ENCODE measurements around the gene ARHGAP1. TPM values are rescaled to one million over a fixed set of nuclear protein-coding genes. Genes with fewer than 3 reads are reported as not detected.

The ARHGAP1 gene
- total RNA-seq = 100 to 1,000 TPM in 2 of 4 donors, 10 to 100 TPM in 2; 73.1 to 139 (median 92.3) TPM

- Histone ChIP-seq H3K27ac (replicated peaks in 1 of 4) (peak within 1 kb of the TSS; percentile 89 to 92 (median 90)), H3K4me1 (peaks cover 61 to 70% (median 65%) of the 10 kb centered on the region in 4 donors), H3K4me3 (peak within 1 kb of the TSS; percentile 81 to 93 (median 87)), H3K36me3 (peaks cover 27 to 55% (median 47%) of the 10 kb centered on the region in 4 donors), H3K27me3 (no peaks in the 10 kb centered on the region), H3K9me3 (no peaks in the 10 kb centered on the region)
- intact Hi-C loops (cut with DNase I) = no loop called here
- under 1% methylated on average over 44 of the region's 44 CpGs for WGBS
- TF ChIP-seq EP300 (IDR thresholded peaks at IDR 0.05) (no peak), CTCF (IDR thresholded peaks at IDR 0.05) (no peak), POLR2AphosphoS5 (IDR thresholded peaks at IDR 0.05) (peak; percentile 85 to 94), POLR2A (IDR thresholded peaks at IDR 0.05; ENCODE audit: low read depth) (peak; percentile 81)
- peak; percentile 100 for DNase-seq (ENCODE audit: extremely low spot score)
Measured at GRCh38 chr11:46700241-46701077, at the start of gene ARHGAP1, which contains the start of gene ZNF408. Gene ARHGAP1 (minus strand): TSS chr11:46700619. CDS start chr11:46696107, 4,512 bp downstream. Gene ZNF408 (plus strand): TSS chr11:46701031. CDS start chr11:46701048, 17 bp downstream.

- 99% methylated on average over 6 of the region's 6 CpGs for WGBS
- no peaks in the 10 kb centered on the region for H3K9me3 ChIP-seq
- H3K27me3 ChIP-seq = no peaks in the 10 kb centered on the region
- peaks cover 76 to 98% (median 96%) of the 10 kb centered on the region in 4 donors for H3K36me3 ChIP-seq
- DNase-seq (ENCODE audit: extremely low spot score) = no peak
- no peak overlapping the region for H3K27ac ChIP-seq (replicated peaks in 1 of 4)
- H3K4me3 ChIP-seq = no peak overlapping the region
- intact Hi-C loops (cut with DNase I) = no loop called here
- no peaks in the 10 kb centered on the region for H3K4me1 ChIP-seq
- no peak for TF ChIP-seq POLR2A (IDR thresholded peaks at IDR 0.05; ENCODE audit: low read depth)
- no peak for TF ChIP-seq POLR2AphosphoS5 (IDR thresholded peaks at IDR 0.05)
- TF ChIP-seq EP300 (IDR thresholded peaks at IDR 0.05) = no peak
- no peak for TF ChIP-seq CTCF (IDR thresholded peaks at IDR 0.05)
Measured at GRCh38 chr11:46747150-46747549, 46.7 kb upstream of the ARHGAP1 start.

- 92% methylated on average over 3 of the region's 3 CpGs for WGBS
- no peak overlapping the region for H3K27ac ChIP-seq (replicated peaks in 1 of 4)
- peaks cover 70 to 100% (median 99%) of the 10 kb centered on the region in 4 donors for H3K36me3 ChIP-seq
- DNase-seq (ENCODE audit: extremely low spot score) = no peak
- H3K27me3 ChIP-seq = no peaks in the 10 kb centered on the region
- H3K4me1 ChIP-seq = no peaks in the 10 kb centered on the region
- intact Hi-C loops (cut with DNase I) = no loop called here
- no peak overlapping the region for H3K4me3 ChIP-seq
- TF ChIP-seq EP300 (IDR thresholded peaks at IDR 0.05) = no peak
- no peak for TF ChIP-seq POLR2AphosphoS5 (IDR thresholded peaks at IDR 0.05)
- no peak for TF ChIP-seq CTCF (IDR thresholded peaks at IDR 0.05)
- H3K9me3 ChIP-seq = no peaks in the 10 kb centered on the region
Measured at GRCh38 chr11:46745995-46746394, 45.6 kb upstream of the ARHGAP1 start.

- Histone ChIP-seq H3K36me3 (peaks cover 64 to 97% (median 93%) of the 10 kb centered on the region in 4 donors), H3K27me3 (no peaks in the 10 kb centered on the region), H3K9me3 (no peaks in the 10 kb centered on the region), H3K4me1 (no peaks in the 10 kb centered on the region), H3K27ac (replicated peaks in 1 of 4) (no peak overlapping the region), H3K4me3 (no peak overlapping the region)
- WGBS = 80% methylated on average over 1 of the region's 1 CpG
- no peak for TF ChIP-seq EP300 (IDR thresholded peaks at IDR 0.05)
- no peak for TF ChIP-seq POLR2AphosphoS5 (IDR thresholded peaks at IDR 0.05)
- TF ChIP-seq POLR2A (IDR thresholded peaks at IDR 0.05; ENCODE audit: low read depth) = no peak
- no peak for TF ChIP-seq CTCF (IDR thresholded peaks at IDR 0.05)
- intact Hi-C loops (cut with DNase I) = no loop called here
- DNase-seq (ENCODE audit: extremely low spot score) = no peak
Measured at GRCh38 chr11:46745328-46745727, 44.9 kb upstream of the ARHGAP1 start.
